Left ventricle myocardium inferior (tissue), 1 donor: ENCODE data around the gene TMEM120B. TPM values are rescaled to one million over a fixed set of nuclear protein-coding genes. Genes with fewer than 3 reads are reported as not detected.
"Not testable (repeated sequence)": the region's sequence is repeated elsewhere in the genome, so short reads cannot be mapped to it uniquely, and the experiment has no call there.

Source experiments
- DNase-seq: peaks from one replicate; pipeline ENCODE4 v3.0.0-alpha.2; 2020
- H3K27ac ChIP-seq: fragments of 200-600 bp; replicated peaks from 2 replicates; pipeline ENCODE4 v1.8.0; 2021
- H3K27me3 ChIP-seq: fragments of 200-600 bp; 2 replicates; pipeline ENCODE4 v1.8.0; 2021; ENCODE audit warnings: low read depth
- H3K36me3 ChIP-seq: fragments of 200-600 bp; 2 replicates; pipeline ENCODE4 v1.8.0; 2021
- H3K4me1 ChIP-seq: fragments of 200-600 bp; 2 replicates; pipeline ENCODE4 v1.8.0; 2021
- H3K4me3 ChIP-seq: fragments of 200-600 bp; 2 replicates; pipeline ENCODE4 v1.8.0; 2021; ENCODE audit warnings: mild to moderate bottlenecking, moderate library complexity
- H3K9me3 ChIP-seq: fragments of 200-600 bp; replicated peaks from 2 replicates; pipeline ENCODE4 v1.8.0; 2021
- CTCF ChIP-seq: fragments of 200-600 bp; IDR thresholded peaks from 2 replicates; pipeline ENCODE4 v1.8.0; 2021; ENCODE audit warnings: antibody characterized with exemption, mild to moderate bottlenecking, borderline replicate concordance
- intact Hi-C: fragments of 100-400 bp; cut with micrococcal nuclease; formaldehyde crosslinking; loops from one replicate; pipeline ENCODE4 v1.11.0; 2022
- total RNA-seq: library from RNA; stranded (reverse); fragmentation: NEBNext Ultra II Directional; extraction: Animal tissue kit (Norgen Biotek cat#: 25700); gene quantifications from one replicate; pipeline ENCODE4 v1.2.1, GENCODE V29; 2021
- donor health status: DM: no; HTN: yes; CAD: no; lungs with severe emphysema.

The TMEM120B gene
- total RNA-seq, 1 donor from 2014 or later, result 9.2 TPM

- Histone ChIP-seq H3K4me3 (peak overlapping the region; percentile 69), H3K27me3 (peaks cover 4% of the 10 kb centered on the region), H3K36me3 (no peaks in the 10 kb centered on the region), H3K4me1 (peaks cover 8% of the 10 kb centered on the region), H3K27ac (peak overlapping the region; percentile 4), H3K9me3 (no peaks in the 10 kb centered on the region)
- TF ChIP-seq CTCF, result no peak
- DNase-seq, result no peak
- intact Hi-C loops, result loop anchor here (5.0 kb wide), 1 partner anchor 121 kb away; no protein-coding TSS in a partner anchor
Observed at GRCh38 chr12:121673013-121673511, 39.5 kb upstream of the TMEM120B start.

- Histone ChIP-seq H3K9me3 (no peaks in the 10 kb centered on the region), H3K27ac (no peak overlapping the region), H3K4me1 (peaks cover 8% of the 10 kb centered on the region), H3K27me3 (peaks cover 4% of the 10 kb centered on the region), H3K4me3 (no peak overlapping the region), H3K36me3 (no peaks in the 10 kb centered on the region)
- DNase-seq, result no peak
- no peak for TF ChIP-seq CTCF
- intact Hi-C loops, result no loop called here
Observed at GRCh38 chr12:121676190-121676589, 36.4 kb upstream of the TMEM120B start.

- Histone ChIP-seq H3K4me1 (no peaks in the 10 kb centered on the region), H3K27me3 (no peaks in the 10 kb centered on the region), H3K4me3 (no peak overlapping the region), H3K9me3 (no peaks in the 10 kb centered on the region), H3K36me3 (no peaks in the 10 kb centered on the region), H3K27ac (no peak overlapping the region)
- no peak for DNase-seq
- intact Hi-C loops, result no loop called here
- TF ChIP-seq CTCF, result no peak
Observed at GRCh38 chr12:121678305-121678704, 34.2 kb upstream of the TMEM120B start.

GRCh38 chr12:121678716-121679300 lies 33.7 kb upstream of the TMEM120B start:
- TF ChIP-seq CTCF, result no peak
- intact Hi-C loops, result no loop called here

GRCh38 chr12:121679661-121680197 lies 32.8 kb upstream of the TMEM120B start:
- not testable (repeated sequence) for H3K27me3 ChIP-seq, H3K36me3 ChIP-seq, H3K4me1 ChIP-seq, H3K4me3 ChIP-seq, H3K27ac ChIP-seq, DNase-seq, H3K9me3 ChIP-seq
- intact Hi-C loops, result loop anchor here (5.0 kb wide), 1 partner anchor 182 kb away; no protein-coding TSS in a partner anchor

More at GRCh38 chr12:121678716-121679300, 33.7 kb upstream of the TMEM120B start:
- Histone ChIP-seq H3K27me3 (no peaks in the 10 kb centered on the region), H3K27ac (no peak overlapping the region), H3K36me3 (no peaks in the 10 kb centered on the region), H3K4me3 (no peak overlapping the region), H3K4me1 (no peaks in the 10 kb centered on the region), H3K9me3 (no peaks in the 10 kb centered on the region)
- no peak for DNase-seq

GRCh38 chr12:121688966-121689365 lies 23.6 kb upstream of the TMEM120B start:
- no peak for TF ChIP-seq CTCF
- Histone ChIP-seq H3K9me3 (no peaks in the 10 kb centered on the region), H3K27ac (peak overlapping the region; percentile 5), H3K36me3 (no peaks in the 10 kb centered on the region), H3K4me3 (no peak overlapping the region), H3K4me1 (peaks cover 11% of the 10 kb centered on the region), H3K27me3 (no peaks in the 10 kb centered on the region)
- intact Hi-C loops, result no loop called here
- DNase-seq, result no peak
